Gastroesophageal sphincter (tissue), 3 donors: ENCODE measurements around the gene TFAM.

Source experiments
- EP300 ChIP-seq: sonication (generic); formaldehyde crosslinking; IDR thresholded peaks from one replicate; pipeline ENCODE4 v1.6.1; 2017; ENCODE audit warnings: antibody characterized with exemption, mild to moderate bottlenecking
- POLR2A ChIP-seq, 2 donors: fragments of 450-650 bp; IDR thresholded peaks; one replicate each; pipeline ENCODE4 v1.6.1; 2017; ENCODE audit warnings: antibody characterized with exemption in 2 of 2, mild to moderate bottlenecking in 2 of 2, moderate library complexity in 1 of 2
- POLR2AphosphoS5 ChIP-seq: sonication (generic); formaldehyde crosslinking; IDR thresholded peaks from one replicate; pipeline ENCODE4 v1.6.1; 2017; ENCODE audit warnings: antibody characterized with exemption
- TF ChIP-seq, protein P1 (sequence below), 4 experiments: fragments of 200-600 bp in 2 of 4; fragments of 450-650 bp in 2 of 4; sonication (generic) in 1 of 4; IDR thresholded peaks; one replicate each; pipeline ENCODE4 v1.5.1; 2017 to 2019; ENCODE audit warnings: antibody characterized with exemption in 4 of 4, mild to moderate bottlenecking in 2 of 4, moderate library complexity in 2 of 4

DNA sequence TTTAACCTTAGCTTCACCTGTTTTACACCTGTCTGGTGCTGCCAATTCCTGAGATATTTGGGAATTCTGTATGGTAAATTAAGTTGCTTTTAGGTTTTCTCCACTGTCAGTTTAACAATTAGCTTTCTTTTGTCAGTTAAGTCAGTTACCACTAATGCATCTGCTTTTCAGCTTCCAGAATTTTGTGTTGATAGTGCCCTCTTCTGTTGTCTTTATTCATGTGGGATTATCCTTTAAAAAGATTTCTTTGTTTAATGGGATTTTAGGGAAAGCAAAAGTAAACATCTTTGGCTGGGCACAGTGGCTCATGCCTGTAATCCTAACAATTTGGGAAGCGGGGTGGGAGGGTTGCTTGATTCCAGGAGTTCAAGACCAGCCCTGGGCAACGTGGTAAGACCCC is 8.1 kb downstream of the TFAM start:
- TF ChIP-seq POLR2A (IDR thresholded peaks at IDR 0.05) (no peak), POLR2AphosphoS5 (no peak), EP300 (no peak)
- TF ChIP-seq, protein P1, sequence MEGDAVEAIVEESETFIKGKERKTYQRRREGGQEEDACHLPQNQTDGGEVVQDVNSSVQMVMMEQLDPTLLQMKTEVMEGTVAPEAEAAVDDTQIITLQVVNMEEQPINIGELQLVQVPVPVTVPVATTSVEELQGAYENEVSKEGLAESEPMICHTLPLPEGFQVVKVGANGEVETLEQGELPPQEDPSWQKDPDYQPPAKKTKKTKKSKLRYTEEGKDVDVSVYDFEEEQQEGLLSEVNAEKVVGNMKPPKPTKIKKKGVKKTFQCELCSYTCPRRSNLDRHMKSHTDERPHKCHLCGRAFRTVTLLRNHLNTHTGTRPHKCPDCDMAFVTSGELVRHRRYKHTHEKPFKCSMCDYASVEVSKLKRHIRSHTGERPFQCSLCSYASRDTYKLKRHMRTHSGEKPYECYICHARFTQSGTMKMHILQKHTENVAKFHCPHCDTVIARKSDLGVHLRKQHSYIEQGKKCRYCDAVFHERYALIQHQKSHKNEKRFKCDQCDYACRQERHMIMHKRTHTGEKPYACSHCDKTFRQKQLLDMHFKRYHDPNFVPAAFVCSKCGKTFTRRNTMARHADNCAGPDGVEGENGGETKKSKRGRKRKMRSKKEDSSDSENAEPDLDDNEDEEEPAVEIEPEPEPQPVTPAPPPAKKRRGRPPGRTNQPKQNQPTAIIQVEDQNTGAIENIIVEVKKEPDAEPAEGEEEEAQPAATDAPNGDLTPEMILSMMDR (IDR thresholded peaks at IDR 0.05) = no peak
